GM23338 (cell line): Measurements from ENCODE around the gene RAB40B.

Experiments
- EZH2 ChIP-seq: fragments of 200-600 bp; sonication (generic); IDR thresholded peaks from one replicate; pipeline ENCODE4 v1.8.0; 2017; ENCODE audit warnings: antibody characterized with exemption, mild to moderate bottlenecking, low read depth; ENCODE audit not compliant: unreplicated experiment
- TF ChIP-seq, protein P1 (sequence below), 2 experiments: fragments of 200-600 bp in 1 of 2; sonication (generic) in 1 of 2; conservative IDR thresholded peaks; 2 replicates each; pipeline versions ENCODE4 v1.5.1 to v1.6.1; 2016 to 2017; ENCODE audit warnings: antibody characterized with exemption in 2 of 2, low read depth in 2 of 2, mild to moderate bottlenecking in 2 of 2, moderate library complexity in 1 of 2

DNA sequence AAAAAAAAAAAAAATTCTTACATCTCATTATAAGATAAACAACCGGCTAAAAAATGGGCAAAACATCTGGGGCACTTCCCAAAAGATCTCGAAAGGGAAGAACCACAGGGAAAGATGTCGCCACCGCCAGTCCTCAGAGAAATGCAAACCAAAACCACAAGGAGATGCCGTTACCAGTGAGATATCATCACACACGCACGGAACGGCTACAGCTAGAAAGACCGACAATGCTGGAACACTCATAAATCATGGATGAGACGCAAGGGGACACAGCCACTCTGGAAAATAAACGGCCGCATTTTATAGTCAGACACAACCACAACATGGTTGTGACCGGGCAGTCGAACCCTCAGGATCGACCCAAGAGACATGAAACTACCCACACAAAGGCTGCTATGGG is 74.8 kb downstream of the RAB40B start:
- TF ChIP-seq EZH2, result no peak
- TF ChIP-seq, protein P1, sequence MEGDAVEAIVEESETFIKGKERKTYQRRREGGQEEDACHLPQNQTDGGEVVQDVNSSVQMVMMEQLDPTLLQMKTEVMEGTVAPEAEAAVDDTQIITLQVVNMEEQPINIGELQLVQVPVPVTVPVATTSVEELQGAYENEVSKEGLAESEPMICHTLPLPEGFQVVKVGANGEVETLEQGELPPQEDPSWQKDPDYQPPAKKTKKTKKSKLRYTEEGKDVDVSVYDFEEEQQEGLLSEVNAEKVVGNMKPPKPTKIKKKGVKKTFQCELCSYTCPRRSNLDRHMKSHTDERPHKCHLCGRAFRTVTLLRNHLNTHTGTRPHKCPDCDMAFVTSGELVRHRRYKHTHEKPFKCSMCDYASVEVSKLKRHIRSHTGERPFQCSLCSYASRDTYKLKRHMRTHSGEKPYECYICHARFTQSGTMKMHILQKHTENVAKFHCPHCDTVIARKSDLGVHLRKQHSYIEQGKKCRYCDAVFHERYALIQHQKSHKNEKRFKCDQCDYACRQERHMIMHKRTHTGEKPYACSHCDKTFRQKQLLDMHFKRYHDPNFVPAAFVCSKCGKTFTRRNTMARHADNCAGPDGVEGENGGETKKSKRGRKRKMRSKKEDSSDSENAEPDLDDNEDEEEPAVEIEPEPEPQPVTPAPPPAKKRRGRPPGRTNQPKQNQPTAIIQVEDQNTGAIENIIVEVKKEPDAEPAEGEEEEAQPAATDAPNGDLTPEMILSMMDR (conservative IDR thresholded peaks at IDR 0.05; ENCODE audit: low read depth in 2 of 2), result no peak
